A673 (cell line): ENCODE results near the gene KDM4B. TPM values are rescaled to one million over a fixed set of nuclear protein-coding genes. Genes with fewer than 3 reads are reported as not detected.

ENCODE experiments used
- BruUV-seq: library from RNA; stranded (reverse); fragments of 400-500 nt; replicated peaks from 2 replicates; lab custom pipeline; 2021; lab: Mats Ljungman, UMichigan
- CTCF ChIA-PET: fragments of 300-600 bp; sonication (Branson Sonifier 250); formaldehyde crosslinking; loops from one replicate; lab custom pipeline; 2022; ENCODE audit warnings: antibody characterized with exemption; lab: Charles Lee
- POLR2A ChIA-PET: fragments of 300-600 bp; sonication (Branson Sonifier 250); formaldehyde crosslinking; loops from one replicate; lab custom pipeline; 2022; ENCODE audit warnings: antibody characterized with exemption; ENCODE audit not compliant: low non-redundant PET; lab: Charles Lee
- DNase-seq: peaks from one replicate; pipeline ENCODE4 v3.0.0-alpha.2; 2015; ENCODE audit warnings: low spot score
- H3K27ac ChIP-seq: fragments of 200-600 bp; sonication (generic); 2 replicates; pipeline ENCODE4 v1.5.1; 2016; ENCODE audit warnings: mixed run types, low read depth, mild to moderate bottlenecking, mixed read lengths, antibody characterized with exemption, low read length; ENCODE audit not compliant: poor library complexity, severe bottlenecking
- H3K27me3 ChIP-seq: fragments of 200-600 bp; sonication (generic); replicated peaks from 2 replicates; pipeline ENCODE4 v1.6.1; 2017; ENCODE audit warnings: mixed run types, low read depth, mild to moderate bottlenecking, mixed read lengths, antibody characterized with exemption, low read length; ENCODE audit not compliant: insufficient read depth, poor library complexity
- H3K36me3 ChIP-seq: fragments of 200-600 bp; sonication (generic); 2 replicates; pipeline ENCODE4 v1.6.1; 2016; ENCODE audit warnings: mixed run types, mild to moderate bottlenecking, mixed read lengths, antibody characterized with exemption, low read length; ENCODE audit not compliant: insufficient read depth, poor library complexity, severe bottlenecking
- H3K4me1 ChIP-seq: fragments of 200-600 bp; sonication (generic); 2 replicates; pipeline ENCODE4 v1.6.1; 2017; ENCODE audit warnings: mixed run types, mild to moderate bottlenecking, mixed read lengths, antibody characterized with exemption, low read length; ENCODE audit not compliant: insufficient read depth, poor library complexity, severe bottlenecking
- H3K4me3 ChIP-seq: fragments of 200-600 bp; sonication (generic); 2 replicates; pipeline ENCODE4 v1.5.1; 2016; ENCODE audit warnings: low read depth, mixed run types, mild to moderate bottlenecking, mixed read lengths, low read length; ENCODE audit not compliant: poor library complexity, severe bottlenecking
- H3K9me3 ChIP-seq: fragments of 200-600 bp; sonication (generic); 2 replicates; pipeline ENCODE4 v1.6.1; 2016; ENCODE audit warnings: mixed run types, low read depth, mild to moderate bottlenecking, mixed read lengths, antibody characterized with exemption, low read length; ENCODE audit not compliant: poor library complexity, severe bottlenecking
- CTCF ChIP-seq: fragments of 300-800, 200-600 bp; sonication (generic); conservative IDR thresholded peaks from 2 replicates; pipeline ENCODE4 v1.5.1; 2017; ENCODE audit warnings: low read depth, mild to moderate bottlenecking, antibody characterized with exemption, low read length, moderate library complexity, mixed read lengths
- EZH2 ChIP-seq: fragments of 200-600 bp; sonication (generic); IDR thresholded peaks from 2 replicates; pipeline ENCODE4 v1.6.1; 2017; ENCODE audit warnings: borderline replicate concordance, low read depth, mild to moderate bottlenecking, mixed read lengths, antibody characterized with exemption, low read length; ENCODE audit not compliant: poor library complexity, severe bottlenecking
- intact Hi-C: fragments of 100-400 bp; cut with micrococcal nuclease; formaldehyde crosslinking; loops from one replicate; pipeline ENCODE4 v1.10.0; 2022; ENCODE audit not compliant: unreplicated experiment
- total RNA-seq: library from RNA; stranded (reverse); gene quantifications from 2 replicates; pipeline ENCODE4 v1.2.3, GENCODE V29; 2021

KDM4B gene
- total RNA-seq, 1 experiment from 2014 or later: 30.0 TPM

GRCh38 chr19:4970558-4971423 lies 1.9 kb downstream of the KDM4B start:
- CTCF ChIA-PET: interaction anchor here (0.6 to 1.1 kb wide), 2 partner anchors 47 to 60 kb away, joined by 4 to 6 read pairs; no protein-coding TSS in a partner anchor
- Histone ChIP-seq H3K9me3 (no peaks in the 10 kb centered on the region), H3K27ac (peak overlapping the region; percentile 61), H3K4me1 (peaks cover 14% of the 10 kb centered on the region), H3K4me3 (peak overlapping the region; percentile 76), H3K36me3 (no peaks in the 10 kb centered on the region), H3K27me3 (no peaks in the 10 kb centered on the region)
- intact Hi-C loops: no loop called here
- no peak for TF ChIP-seq EZH2
- TF ChIP-seq CTCF: no peak
- peak; percentile 26 for DNase-seq
- POLR2A ChIA-PET: no interaction called here
- BruUV-seq: no TSS peak

GRCh38 chr19:4971424-4971793 lies 2.5 kb downstream of the KDM4B start:
- Histone ChIP-seq H3K4me1 (peaks cover 14% of the 10 kb centered on the region), H3K9me3 (no peaks in the 10 kb centered on the region), H3K27me3 (no peaks in the 10 kb centered on the region), H3K36me3 (no peaks in the 10 kb centered on the region), H3K4me3 (peak overlapping the region; percentile 76), H3K27ac (no peak overlapping the region)
- intact Hi-C loops: no loop called here
- ChIA-PET CTCF (no interaction called here), POLR2A (no interaction called here)
- DNase-seq: peak; percentile 40
- no peak for TF ChIP-seq CTCF
- TF ChIP-seq EZH2: no peak
- BruUV-seq: no TSS peak

GRCh38 chr19:4971816-4972495 lies 3.0 kb downstream of the KDM4B start:
- intact Hi-C loops: no loop called here
- BruUV-seq: no TSS peak
- no peak overlapping the region for H3K27ac ChIP-seq

More at GRCh38 chr19:4971816-4972495, 3.0 kb downstream of the KDM4B start:
- Histone ChIP-seq H3K9me3 (no peaks in the 10 kb centered on the region), H3K36me3 (no peaks in the 10 kb centered on the region), H3K4me1 (peaks cover 14% of the 10 kb centered on the region), H3K27me3 (no peaks in the 10 kb centered on the region), H3K4me3 (no peak overlapping the region)
- POLR2A ChIA-PET: no interaction called here
- no peak for DNase-seq
- CTCF ChIA-PET: no interaction called here
- TF ChIP-seq EZH2: no peak
- no peak for TF ChIP-seq CTCF
